AG20443 (cell line): ENCODE results near the gene FAM177B.
A peak's percentile ranks its signal among the peaks of the same experiment; 100 is the strongest.
"Not testable (repeated sequence)": the region's sequence is repeated elsewhere in the genome, so short reads cannot be mapped to it uniquely, and the experiment has no call there.

Source experiments
- DNase-seq: peaks from one replicate; pipeline ENCODE4 v3.0.0; 2012; ENCODE audit warnings: low spot score, mixed read lengths

Gene FAM177B

DNA sequence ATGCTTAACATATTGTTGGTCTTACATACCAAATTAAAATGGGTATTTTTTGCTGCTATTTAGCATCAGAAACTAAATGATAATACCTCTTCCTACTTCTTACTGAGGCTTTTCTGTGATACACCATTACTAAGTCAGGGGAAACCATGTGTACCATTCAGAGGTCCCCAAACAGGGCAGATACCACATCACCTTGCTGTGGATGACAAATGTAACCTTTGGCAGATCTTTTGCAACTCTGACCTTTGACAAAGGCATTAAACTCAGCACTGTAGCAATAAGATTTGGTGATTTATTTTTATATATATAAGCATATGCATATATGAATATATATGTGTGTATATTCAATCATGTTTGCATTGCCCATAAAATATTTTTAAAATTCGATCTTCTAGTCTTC lies 2.9 kb downstream of the FAM177B start:
- DNase-seq = no peak

GRCh38 chr1:222741630-222742457 lies 4.8 kb downstream of the FAM177B start:
- DNase-seq = not testable (repeated sequence)

GRCh38 chr1:222749927-222750326 lies 12.9 kb downstream of the FAM177B start:
- DNase-seq = no peak

DNA sequence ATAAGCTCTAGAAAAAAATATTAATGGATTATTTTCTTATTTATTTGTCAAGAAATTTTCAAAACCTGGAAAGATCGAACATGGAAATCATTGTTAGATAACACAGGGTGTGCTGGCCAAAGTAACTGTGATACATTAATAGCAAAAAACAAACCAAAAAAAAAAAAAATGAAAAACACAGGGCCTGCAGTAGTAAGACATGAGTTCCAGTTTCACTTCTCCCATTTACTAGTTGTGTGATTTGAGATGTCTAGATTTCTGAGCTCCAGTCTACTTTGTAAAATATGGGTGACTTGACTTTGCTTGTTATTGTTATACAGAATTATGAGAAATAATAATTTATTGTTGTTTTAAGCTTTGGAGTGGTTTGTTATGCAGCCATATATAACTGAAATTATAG lies 13.6 kb downstream of the FAM177B start:
- DNase-seq = no peak

DNA sequence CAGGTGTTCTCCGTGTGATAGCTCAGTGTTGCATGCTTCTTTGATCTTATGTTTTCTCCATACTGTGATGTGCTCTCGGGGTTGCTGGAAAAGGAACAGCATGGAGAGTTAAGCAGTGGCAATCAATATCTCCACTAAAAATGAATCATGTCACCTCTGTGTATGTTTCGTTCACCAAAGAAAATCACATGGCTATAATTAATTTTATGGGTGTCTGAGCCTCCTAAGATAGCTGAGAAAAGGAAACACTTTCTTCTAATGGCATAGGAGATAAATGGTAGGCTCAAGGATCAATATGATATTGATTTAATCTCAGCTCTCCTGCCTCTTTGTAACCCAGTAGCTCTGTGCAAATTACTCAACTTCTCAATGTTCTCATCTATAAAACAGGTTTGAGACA lies 14.3 kb downstream of the FAM177B start:
- DNase-seq = no peak

DNA sequence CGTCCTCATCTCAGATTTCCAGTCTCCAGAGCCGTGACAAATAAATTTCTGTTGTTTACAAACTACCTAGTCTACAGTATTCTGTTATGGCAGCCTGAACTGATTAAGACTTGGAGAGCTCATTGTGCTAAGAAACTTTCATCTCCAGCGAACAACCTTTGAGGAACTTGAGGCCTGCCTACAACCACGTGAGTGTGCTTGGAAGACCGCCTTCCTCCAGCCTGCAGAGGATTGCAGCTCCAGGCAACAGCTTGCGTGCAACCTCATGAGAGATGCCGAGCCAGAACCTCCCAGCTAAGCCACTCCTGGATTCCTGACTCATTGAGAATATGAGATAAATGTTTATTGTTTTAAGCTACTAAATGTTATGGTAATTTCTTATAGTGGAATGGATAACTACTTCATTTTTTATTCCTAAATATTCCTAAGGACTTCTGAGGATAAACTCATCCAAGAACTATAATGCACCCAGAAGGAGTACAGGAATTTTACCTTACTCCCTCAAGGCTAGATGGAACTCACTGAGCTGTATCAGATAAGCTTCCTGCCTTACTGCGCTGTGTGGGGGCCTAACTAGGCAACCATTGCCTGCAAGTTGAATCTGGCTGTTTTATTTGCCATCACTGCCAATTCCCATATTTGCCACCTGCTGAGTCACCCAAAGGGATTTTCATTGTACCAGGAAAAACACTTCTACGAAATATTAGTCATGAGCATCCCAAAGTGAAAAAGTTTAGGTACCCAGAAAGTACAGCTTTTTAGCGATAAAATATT lies 17.6 kb downstream of the FAM177B start:
- DNase-seq = peak; percentile 88

DNA sequence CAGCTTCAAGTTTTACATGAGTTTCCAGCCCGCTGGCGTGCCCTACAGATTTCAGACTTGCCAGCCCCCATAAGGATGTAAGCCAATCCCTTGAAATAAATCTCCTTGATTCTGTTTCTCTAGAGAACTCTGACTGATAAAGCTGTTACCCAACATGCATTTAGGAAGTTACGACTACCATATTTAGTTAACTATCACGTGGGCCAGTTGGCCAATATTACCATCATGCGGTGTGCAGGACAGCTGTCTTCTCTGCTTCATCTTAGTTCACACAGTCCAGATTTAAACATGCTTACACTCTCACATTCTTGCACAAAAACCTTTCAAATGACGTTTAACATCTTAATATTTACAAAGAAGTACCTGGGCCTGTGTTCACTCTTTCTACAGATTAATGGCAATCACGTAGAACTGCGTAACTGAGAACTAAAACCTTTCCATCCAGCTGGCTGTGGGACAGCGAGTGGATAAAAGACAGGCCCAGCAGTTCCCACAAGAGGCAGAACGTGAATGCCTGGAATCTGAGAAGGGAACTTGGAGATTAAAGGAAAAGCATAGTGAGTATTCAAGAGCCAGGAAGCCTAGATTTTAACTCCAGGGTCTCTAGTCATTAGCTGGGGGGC lies 20.8 kb downstream of the FAM177B start:
- DNase-seq = no peak

DNA sequence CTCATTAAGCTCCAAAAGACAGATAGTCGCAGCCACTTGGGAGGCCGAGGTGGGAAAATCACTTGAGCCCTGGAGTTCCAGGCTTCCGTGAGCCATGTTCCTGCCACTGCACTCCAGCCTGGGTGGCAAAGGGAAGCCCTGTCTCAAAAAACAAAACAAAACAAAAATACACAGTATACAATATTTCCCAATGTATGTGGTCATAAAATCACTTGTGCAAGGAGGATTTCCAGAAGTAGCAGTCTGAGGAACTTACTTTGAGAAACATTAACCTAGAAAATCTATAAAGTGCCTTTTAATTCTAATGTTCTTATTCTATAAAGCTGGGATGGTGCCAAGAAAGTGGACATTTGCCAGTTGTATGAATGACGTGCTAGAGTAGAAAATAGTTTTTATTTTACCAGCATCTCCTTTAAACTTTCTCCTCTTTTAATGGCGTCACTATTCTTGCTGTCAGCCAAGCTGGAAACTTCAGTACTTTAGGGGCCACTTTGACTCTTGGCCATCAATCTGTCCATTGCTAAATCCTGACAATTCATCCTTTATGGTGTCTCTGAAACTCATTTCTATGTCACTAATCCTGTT lies 22.5 kb downstream of the FAM177B start:
- DNase-seq = no peak

DNA sequence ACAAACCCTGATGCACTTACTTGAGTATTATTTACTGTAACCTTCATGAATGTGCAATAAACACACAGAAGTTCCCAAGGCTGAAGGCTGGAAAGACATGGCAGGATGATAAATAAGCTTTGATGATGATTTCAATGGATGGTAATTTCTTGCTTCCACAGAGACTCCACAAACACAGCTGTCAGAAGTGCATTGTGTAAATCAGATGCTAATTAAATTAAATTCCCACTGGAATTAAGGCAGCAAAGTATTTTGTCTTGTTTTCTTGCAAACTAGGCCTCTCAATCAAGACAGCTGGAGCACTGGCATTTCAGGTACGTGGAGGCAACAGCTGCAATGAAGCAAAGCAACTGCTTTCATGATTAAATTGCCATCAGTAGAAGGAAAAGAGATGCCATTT lies 24.1 kb downstream of the FAM177B start:
- no peak for DNase-seq

DNA sequence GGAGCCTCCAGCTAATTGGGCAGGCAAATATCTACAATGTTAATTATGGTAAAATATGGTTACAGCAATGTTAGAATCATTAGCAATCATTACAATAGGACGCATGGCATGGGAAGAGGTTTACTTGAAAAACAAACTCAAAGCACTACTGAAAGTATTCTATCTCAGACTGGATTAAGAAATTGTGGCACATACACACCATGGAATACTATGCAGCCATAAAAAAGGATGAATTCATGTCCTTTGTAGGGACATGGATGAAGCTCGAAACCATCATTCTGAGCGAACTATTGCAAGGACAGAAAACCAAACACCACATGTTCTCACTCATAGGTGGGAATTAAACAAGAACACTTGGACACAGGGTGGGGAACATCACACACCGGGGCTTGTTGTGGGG lies 25.2 kb downstream of the FAM177B start:
- DNase-seq = not testable (repeated sequence)

DNA sequence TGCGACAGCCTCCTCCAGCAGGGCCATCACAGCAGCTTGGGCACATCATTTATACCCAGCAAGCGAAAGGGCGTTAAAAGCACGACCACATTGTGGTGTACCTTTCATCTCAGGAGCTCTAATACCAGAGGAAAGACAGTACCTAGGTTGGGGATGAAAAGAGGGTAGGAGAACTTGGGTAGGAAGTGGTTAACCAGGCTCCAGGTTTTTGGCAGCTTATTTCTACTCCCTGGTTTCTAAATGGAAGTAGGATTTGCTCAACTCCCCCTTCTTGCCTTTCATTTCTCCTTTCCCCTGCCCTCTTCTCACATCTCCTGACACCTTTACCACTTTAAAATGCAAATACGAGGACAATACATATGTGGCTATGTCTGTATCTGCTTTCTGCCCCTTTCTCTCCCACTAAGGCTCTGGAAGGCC lies 30.2 kb downstream of the FAM177B start:
- DNase-seq = no peak

DNA sequence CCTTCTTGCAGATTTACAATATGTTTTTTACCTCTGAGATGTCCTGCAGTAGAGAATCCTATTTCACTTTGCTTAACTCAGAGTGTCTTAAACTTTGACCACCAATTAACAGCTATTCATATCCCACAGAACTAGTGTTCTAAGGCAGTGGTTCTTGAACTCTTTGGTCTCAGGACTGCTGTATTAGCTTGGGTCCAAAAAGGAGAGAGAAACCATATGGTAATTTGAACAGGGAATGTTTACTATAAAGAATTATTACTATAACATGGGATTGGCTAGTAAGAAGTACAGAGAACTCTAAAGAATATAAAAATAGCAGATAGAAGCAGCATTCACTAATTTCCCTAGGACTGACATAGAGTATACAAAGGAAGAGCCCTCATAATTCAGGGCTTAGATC lies 31.6 kb downstream of the FAM177B start:
- DNase-seq = no peak

- no peak for DNase-seq
These were observed 32.2 kb downstream of the FAM177B start for GRCh38 chr1:222769181-222769580.

- DNase-seq = no peak
These were observed 33.1 kb downstream of the FAM177B start for GRCh38 chr1:222769971-222770620.

DNA sequence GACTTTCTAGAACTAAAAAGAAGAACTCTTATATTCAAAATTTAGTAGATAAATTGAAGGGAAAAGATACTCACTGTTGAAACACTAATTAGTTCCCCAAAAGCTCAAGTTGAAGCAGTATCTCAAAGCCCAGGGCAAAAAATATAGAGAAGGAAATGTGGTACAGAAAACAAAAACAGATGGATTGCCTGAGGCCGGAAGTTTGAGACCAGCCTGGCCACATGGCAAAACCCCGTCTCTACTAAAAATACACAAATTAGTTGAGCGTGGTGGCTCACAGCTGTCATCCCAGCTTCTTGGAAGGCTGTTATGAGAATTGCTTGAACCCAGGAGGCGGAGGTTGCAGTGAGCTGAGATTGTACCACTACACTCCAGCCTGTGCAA lies 36.0 kb downstream of the FAM177B start:
- no peak for DNase-seq

DNA sequence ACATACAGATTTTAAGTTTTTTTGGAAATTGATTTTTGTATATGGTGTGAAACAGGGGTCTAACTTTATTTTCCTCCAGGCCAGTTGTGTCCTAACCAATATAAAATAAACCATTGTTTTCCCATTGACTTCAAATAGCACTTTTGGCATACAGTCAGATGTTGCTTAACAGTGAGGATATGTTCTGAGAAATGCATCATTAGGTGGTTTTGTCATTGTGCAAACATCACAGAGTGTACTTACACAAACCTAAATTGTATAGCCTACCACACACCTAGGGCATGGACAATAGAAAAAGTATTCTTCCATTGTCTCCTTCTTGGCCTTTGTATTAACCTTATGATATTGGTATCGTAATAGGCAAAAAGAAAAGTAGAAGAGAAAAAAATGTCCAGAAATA lies 40.5 kb downstream of the FAM177B start:
- DNase-seq = no peak

GRCh38 chr1:222777977-222778376 lies 41.0 kb downstream of the FAM177B start:
- no peak for DNase-seq

DNA sequence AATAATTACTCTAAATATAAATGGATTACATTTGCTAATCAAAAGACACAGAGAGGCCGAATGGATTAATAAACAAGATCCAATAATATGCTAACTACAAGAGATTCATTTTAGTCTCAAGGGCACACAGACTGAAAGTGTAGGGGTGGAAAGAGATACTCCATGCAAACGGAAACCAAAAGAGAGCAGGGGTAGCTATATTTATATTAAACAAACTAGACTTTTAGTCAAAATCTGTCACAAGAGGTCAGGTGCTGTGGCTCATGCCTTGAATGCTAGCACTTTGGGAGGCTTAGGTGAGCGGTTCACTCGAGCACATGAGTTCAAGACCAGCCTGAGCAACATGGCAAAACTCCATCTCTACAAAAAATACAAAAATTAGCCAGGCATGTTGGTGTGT lies 44.2 kb downstream of the FAM177B start:
- no peak for DNase-seq

GRCh38 chr1:222783051-222783450 lies 46.0 kb downstream of the FAM177B start:
- DNase-seq = no peak

- no peak for DNase-seq
These were observed 47.4 kb downstream of the FAM177B start for GRCh38 chr1:222784371-222784770.

DNA sequence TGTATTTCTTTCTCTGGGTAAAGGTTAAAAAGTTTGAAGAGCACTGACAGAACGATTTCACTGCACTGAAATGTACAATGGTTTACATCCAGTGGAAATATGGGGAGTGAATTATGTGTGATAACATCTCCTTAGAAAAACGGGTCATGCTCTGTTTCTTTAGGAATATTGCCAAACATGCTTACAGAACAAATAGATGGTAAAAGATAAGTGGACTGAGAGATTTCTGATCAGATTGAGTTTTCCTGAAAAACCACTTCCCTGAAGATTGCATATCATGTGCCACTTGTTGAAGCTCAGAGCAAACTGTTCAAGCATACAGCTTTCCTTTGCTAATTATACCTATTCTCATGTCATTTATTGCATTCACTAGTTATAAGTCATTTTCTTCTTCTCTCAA lies 47.9 kb downstream of the FAM177B start:
- no peak for DNase-seq

DNA sequence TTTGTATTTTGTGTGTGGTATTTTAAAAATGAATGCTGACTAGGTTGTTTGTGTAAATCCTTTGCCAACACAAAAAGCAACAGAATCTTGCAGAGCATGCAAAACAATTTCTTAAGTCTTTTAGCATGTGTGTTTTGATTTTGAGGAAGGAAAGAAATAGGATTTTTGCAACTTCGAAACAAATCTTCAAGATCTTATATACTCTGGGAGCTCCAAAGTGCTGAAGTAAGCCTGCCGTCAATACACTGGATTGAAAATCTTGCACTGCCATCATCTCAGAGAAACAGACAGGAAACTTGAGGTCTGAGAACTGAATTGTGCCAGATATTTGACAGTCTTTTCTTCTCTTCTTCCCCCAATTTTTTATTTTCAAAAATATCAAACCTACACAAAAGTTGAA lies 48.5 kb downstream of the FAM177B start:
- DNase-seq = no peak
